Activated CD8-positive, alpha-beta memory T cell treated with anti-CD3 and anti-CD28 coated beads, Interleukin-2, amount 50 U/mL, for 1 hour (primary cell): ENCODE results near the gene SNX7.

Source experiments
- DNase-seq: peaks from one replicate; pipeline ENCODE4 v3.0.0-alpha.2; 2020; ENCODE audit errors: extremely low read depth

The SNX7 gene

DNA sequence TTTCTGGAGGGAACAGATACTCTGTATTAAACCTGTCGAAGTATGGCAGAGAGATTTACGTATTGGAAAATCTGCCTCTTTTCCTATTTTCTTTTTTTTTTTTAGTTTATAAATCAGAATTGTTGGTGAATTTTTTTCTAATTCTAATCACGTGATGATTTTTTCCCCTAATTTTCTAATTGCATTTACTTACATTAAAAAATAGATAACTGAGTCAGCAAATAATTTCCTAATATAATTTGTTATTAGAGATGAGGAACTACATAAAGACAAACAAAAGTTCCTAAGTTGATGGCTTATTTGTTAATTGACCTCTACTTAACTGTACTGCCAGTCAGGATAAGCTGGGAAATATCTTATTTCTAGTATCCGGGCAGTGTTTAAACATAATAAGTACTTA lies 34.6 kb downstream of the SNX7 start:
- DNase-seq: no peak

DNA sequence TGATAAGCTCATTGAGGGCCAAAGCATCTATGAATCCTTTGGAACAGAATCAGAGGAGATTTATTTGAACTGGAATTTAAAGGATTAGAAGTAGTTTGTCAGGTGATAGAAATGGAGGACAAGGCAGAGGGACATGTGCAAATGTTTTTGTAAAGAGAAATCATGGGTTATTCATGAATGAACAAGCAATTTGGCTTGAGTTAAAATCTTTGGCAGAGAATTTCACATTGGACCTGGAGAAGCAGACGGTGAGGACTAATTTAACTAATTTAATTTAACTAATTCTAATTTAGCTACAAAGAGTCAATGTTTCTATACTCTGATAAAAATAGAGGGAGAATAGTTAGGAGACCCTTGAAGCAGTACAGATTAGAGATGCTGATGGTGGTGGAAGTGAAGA lies 36.3 kb downstream of the SNX7 start:
- DNase-seq: no peak

DNA sequence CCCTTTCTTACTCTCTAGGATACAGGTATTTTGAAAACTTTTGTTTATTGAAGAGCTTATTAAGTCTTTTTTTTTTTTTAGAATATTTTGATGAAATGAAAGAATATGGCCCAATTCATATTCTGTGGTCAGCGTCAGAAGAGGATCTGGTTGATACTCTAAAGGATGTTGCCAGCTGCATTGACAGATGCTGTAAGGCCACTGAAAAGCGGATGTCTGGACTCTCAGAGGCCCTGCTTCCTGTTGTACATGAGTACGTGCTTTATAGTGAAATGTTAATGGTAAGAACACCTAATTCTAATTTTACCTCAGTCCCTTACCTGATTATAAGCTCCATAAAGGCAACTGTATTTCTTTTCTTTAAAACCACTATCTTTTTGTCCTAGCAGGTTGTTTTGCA lies 37.1 kb downstream of the SNX7 start:
- no peak for DNase-seq

DNA sequence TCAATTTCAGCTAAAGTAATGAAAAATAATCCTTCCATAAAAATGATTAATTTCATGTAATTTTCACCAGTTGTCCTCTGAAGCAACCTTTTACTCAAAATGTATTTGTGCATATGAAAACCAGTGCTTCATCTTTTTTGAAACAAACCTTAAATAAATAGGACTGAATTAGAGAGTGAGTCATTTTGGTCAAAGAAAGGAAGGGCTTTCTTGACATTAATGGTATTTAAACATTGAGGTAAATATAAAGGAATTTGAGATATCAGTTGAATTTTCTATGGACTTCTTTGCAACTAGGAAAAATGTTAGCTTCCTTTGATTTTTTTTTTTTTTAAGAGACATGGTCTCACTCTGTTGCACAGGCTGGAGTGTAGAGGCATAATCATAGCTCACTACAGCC lies 38.7 kb downstream of the SNX7 start:
- no peak for DNase-seq

DNA sequence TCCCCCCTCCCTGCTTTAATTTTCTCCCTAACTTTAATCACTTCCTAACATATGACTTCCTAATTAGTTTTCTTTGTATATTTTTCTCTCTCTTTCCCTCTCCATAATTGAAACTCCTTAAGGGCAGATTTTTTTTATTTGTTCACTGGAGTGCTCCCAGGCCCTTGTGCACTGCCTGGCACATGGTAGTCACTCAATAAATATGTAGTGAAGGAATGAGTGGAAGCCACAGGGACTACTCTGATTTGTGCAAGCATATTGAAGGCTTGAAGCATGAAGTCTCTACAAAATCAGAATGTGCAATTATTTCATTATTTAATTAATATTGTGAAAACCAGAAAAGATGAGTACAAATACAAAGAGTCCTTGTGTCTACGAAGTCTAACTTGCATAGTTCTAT lies 41.5 kb downstream of the SNX7 start:
- DNase-seq: no peak

DNA sequence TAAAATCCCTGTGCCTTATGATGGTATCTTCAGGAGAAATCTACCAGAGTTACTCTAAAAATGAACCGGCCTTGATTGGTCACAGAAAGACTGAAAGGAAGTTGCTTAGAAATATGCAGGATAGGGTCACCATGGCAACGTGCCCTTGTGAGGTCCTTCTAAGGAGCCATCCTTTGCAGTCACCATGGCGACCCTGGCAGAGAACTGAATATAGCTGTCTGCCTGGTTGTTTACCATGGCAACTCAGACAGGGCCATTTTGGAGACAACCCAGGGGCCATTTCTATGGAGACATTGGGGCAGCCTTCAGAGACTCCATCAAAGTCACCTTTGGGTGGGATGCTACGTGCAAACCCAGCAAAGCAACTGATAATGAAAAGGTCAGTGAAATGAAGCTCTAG lies 43.0 kb downstream of the SNX7 start:
- DNase-seq: no peak

DNA sequence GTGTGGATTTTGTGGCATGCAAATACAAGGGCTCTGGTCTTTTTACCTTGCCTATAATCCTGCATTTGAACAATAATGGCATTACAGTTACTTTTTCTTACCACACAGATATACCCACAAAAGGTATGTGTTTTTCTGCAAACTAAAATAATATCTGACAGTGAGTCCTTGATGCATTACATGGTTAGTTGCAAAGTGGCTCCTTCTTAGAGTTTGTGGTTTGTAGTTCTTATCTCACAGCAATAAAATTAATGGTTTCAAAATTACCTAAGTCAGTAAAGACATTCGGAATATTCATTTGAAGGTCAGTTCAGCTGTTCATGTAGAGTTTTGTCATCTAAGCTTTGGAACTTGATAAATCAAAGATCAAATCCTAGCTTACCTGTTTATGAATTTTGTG lies 43.5 kb downstream of the SNX7 start:
- no peak for DNase-seq

DNA sequence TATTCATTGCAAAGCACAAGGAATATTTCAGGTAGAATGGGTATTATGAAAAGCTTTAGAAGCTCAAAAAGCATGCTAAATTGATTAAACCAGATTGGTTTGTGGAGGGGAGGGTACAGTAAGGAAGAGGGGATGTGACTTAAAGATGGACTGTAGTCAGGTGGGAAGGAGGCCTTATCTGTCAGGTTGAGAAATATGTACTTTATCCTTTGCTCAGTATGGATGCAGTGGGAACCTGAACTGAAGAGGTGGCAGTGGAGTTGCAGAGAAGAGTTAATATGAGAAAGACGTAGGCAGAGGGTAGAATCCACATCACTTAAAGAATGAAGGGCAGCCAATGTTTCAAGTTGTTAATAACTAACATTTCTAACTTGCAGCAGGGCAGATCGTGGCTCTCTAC lies 44.1 kb downstream of the SNX7 start:
- DNase-seq: no peak

DNA sequence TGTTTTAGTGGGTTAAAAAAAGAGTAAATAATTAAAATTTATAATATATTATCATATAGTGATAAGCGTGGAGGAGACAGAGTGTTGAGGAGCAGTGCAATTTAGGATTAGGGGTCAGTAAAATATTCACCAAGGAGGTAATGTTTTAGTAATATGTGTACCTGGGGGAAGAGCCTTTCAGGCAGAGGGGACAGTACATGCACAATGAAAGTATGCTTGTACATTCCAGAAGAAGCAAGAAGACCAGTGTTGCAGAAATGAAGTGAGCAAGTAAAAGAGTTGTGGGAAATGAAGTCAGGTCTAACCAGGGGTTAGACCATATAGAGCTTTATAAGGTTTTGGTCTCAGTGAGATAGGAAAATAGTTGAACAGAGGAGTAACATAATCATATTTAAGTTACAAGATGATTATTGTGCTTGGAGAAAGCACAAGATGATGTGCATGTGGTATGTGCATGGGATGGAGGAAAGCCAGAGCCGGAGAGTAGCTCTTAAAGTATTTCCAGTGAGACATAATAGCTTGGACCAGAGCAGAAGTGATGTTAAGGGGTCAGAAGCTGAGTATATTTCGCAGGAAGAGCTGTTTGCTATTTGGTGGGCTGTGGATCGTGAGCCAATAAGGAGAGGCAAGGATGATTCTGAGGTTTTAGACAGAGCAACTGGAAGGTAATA lies 44.8 kb downstream of the SNX7 start:
- no peak for DNase-seq

DNA sequence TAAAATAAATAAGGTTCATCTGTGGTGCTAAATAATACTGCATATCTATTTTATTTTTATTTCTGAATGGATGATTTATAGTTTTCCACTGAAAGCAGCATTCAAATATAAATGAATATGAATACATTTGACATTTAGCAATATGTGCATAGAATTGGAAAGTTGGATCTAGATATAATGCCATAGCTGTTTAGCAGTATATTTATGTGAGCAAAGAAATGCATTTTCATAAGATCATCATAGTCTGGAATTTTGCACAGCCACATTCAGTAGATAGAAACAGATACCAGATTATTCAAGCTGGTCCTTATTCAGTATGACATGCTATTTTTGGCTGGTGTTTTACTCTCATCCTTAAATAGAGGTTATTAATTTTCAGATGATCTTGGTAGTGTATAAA lies 46.0 kb downstream of the SNX7 start:
- DNase-seq: no peak

DNA sequence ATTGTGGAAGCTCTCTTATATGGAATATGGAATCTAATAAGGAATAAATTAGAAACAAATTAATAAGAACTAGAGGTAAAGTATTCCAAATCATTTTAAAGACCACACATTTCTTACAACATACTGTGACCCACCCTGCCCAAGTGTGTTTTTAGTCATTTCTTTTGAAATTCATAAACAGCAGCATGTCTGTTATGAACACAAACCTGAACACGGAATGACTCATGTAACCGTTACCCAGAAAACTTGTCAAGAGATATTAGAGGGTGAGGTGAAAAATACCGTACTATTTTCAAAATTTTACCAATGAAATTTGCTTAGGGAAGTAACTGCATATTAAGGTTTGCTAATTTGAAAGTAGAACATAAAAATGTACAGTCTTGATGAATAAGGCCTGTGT lies 48.4 kb downstream of the SNX7 start:
- DNase-seq: no peak

DNA sequence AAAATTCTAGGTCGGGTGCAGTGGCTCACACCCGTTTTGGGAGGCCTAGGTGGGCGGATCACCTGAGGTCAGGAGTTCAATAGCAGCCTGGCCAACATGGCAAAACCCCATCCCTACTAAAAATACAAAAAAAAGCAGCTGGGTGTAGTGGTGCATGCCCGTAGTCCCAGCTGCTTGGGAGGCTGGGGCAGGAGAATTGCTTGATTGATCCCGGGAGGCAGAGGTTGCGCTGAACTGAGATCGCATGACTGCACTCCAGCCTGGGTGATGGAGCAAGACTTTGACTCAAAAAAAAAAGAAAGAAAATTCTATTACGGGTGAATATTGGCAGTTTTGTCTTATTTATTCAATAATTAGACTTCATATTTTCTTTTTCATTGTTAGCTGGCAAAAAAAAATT lies 62.1 kb downstream of the SNX7 start:
- no peak for DNase-seq

DNA sequence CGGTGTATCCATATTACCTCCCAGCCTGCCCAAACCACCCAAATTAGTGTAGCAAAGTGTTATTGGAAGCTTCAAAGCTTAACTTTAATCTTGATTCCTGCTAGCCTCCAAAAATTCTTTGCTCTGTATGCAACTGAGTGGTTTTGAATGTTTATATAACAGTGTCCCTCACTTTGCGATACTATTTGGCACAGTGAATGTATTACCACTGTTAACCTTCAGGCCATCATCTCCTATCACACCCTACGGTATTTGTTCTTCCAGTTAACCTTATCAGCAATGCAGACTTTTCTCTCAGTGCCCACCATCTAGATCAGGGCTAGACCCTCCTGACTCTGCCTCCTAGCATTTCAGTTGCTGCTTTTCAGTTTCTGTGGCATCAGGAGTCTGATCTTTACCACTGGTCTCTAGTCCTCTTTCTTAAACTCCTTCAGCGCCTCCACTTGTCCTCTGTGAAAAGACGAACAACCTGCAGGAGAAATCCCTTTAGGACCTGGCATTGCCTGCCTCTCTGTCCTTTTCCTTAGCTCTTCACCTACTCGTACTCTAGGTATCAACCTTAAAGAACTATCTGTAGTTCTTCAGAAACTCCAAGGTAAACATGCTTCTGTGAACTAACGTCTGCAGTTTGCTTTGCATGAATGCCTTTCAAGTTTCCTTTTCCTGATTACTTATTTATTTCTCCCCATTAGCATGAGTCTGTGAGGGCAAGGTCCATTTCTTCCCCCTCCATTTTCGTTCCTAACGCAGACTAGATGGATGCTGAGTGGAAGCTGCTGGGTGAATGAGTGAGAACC lies 71.7 kb downstream of the SNX7 start:
- DNase-seq: no peak

DNA sequence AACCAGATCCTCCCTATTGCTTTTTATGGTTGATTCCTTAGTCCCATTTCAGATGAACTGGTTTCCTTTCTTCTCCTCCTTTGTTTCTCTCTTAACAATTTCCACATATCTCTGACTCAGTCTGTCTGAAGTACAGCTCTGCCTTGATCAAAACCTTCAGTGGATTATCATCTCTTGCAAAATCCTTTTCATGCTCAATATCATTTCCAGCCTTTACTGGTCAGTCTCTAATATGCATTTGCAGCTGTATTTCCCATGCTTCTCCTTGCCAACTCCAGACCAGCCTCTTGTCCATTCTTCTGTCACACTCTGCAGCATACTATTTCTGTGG lies 72.2 kb downstream of the SNX7 start:
- no peak for DNase-seq

DNA sequence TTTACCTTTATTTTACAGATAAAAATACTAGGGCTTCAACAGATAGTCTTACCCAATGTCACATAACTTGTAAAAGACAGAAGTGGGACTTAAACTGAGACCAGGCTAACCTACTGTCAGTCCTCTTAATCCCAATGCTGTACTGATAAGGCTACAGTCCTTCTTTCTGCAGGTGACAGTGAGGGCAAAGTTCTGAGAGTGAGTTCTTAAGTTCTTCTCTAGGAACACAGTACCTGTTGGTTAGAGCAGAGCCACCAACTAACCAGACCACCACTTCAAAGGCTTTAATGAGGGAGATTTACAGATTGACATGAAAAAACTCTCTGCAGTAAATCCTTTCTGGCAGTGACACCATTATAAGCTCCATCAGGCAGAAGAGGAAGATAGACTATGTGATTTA lies 74.2 kb downstream of the SNX7 start:
- DNase-seq: no peak

DNA sequence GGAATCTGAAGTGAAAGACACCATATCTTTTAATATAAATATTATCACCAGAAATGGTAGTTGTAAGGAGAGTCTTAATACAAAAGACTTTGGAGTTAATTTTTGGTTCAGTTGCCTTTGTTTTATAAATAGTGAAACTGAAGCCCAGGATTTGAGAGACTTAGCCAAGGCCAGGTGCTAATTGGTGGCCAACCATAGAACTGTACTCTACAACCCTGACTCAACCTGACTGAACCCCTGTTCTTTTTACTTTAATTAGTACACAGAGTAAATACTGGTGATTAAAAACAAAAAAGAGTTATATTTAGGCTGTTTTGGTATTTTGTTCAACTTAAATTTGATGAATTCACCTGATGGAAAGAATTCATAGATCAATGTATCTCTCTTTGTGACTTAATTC lies 76.3 kb downstream of the SNX7 start:
- no peak for DNase-seq

DNA sequence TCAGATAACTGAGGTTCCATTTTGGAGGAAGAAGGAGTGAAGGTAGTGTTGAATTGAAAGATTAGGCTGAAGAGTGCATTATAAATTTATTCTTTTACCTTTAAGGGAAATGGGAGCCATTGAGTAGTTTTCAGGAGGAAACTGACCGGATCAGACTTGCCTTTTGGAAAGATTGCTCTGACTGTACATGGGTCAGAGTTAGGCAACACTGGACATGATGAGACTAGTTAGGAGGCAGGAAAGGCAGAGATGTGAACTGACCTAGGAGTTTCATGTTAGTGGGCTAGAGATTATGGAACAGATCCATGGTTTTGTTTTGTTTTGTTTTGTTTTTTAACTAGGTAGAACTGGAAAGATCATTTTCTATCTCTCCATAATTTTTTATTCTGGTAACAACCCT lies 78.2 kb downstream of the SNX7 start:
- DNase-seq: no peak

DNA sequence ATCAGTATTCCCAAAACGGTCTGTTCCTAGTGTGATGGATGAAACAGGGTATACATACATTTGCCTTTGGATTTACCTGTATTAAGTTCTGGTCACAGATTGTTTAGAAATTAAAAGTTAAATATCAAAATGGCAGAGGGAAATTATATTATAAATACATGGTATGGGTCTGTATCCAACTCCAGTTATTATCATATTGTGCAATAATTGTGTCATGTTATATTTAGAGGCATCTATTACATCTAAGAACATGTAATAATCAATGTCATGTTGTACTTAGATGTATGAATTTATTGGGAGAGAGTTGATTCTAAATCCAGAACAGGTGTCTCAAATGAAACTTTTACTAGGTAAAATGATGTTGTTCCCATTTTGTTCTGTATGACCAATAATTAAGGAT lies 79.6 kb downstream of the SNX7 start:
- DNase-seq: no peak

DNA sequence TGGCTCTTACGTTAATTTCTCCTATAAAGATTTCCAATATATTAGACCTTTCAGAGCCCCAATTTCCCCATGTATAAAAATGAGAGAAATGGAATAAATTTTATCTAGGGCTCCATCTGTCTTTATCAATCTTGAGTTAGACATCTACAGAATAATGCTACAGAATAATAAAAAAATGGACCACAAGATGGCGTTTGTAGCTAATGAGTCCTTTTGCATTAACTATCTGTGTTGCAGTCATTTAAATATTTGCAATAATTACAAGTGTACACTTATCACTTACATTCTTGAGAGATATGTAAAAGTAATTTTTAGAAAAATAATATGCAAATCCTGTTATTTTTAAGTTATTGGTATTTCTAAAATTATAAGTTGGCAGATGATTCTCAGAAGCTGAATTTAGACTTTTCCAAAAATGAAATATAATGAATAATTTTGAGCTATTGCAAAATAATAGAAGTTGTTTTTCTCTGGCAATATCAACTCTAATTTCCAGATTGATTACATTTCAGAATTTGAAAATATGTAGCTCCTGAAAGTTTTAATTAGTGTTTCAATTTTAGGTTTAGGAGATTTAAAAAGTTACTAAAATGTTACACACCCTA lies 87.7 kb downstream of the SNX7 start:
- no peak for DNase-seq

DNA sequence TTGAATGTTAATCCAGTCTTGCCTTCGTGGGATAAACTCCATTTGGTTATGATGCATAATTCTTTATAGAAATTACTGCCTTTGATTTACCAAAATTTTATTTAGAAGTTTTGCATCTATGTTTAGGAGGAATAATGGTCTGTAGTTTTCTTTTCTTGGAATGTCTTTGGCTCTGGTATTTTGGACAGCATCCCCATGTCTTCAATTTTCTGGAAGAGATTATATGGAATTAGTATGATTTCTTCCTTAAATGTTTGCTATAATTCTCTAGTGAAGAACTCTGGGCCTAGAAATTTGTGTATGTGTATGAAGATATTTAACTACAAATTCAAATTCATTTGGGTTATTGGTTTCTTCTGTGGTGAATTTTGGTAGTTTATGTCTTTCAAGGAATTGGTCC lies 92.7 kb downstream of the SNX7 start:
- DNase-seq: no peak

DNA sequence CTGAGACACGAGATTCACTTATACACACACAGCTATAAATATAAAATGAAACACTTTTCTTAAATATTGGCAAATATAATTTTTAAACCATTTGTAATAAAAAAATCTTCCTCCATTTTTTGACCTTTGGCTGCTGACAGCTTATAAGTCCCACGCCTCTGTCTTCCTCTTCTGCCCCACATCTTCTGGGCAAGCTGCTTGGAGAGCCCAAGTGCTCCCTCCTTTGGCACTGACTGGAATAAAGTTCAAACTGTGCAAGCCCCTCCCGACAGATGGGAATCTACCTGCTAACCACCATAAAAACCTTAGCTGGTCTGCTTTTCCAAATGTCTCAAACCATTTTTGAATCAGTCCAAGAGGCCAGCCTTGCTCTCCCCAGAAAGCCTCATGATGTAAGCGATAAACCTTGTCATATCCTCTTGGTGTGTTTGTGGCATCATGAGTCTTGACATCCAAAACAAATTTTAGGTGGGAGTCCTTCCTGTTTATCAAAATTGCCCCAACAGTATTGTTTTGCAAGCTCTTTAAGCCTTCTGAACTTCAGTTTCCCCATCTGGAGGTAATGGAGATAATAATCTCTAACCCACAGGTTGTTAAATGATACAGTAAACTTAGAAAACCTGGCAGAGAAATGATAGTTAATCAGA lies 99.8 kb downstream of the SNX7 start:
- no peak for DNase-seq

DNA sequence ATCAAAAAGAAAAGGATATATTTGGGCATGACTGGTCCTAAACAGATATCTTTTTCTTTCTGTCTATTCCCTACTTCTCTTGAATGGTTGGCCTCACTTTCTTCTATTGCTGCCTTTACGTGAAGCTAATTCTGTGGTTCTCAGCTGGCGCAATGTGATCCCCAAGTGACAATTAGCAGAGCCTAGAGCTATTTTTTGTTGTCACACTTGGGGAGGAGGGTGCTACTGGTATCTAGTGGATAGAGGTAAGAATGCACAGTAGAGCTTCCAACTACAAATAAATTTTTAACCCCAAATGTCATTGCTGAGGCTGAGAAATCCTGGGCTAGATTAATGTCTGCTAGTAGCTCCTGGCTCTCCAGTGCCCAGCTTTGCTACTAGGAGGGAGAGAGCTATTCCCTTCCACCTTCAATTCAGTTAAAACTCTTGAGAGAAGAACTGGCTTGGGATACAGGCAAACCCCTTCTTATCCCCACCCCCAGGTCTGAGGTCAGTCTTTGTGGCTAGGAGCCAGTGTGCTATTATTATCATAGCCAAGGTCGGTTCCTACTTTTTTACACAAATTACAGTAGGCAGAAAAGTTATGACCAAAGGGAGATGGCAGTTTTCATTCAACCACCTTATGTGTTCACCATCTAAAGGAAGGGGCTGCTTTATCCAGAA lies 102.1 kb downstream of the SNX7 start:
- DNase-seq: no peak
